Prostate gland (tissue), 2 donors: Measurements from ENCODE around the gene STXBP5L. TPM values are rescaled to one million over a fixed set of nuclear protein-coding genes. Genes with fewer than 3 reads are reported as not detected.
A peak's percentile ranks its signal among the peaks of the same experiment; 100 is the strongest.
"Not testable (repeated sequence)": the region's sequence is repeated elsewhere in the genome, so short reads cannot be mapped to it uniquely, and the experiment has no call there.

Experiments
- DNase-seq: peaks from one replicate; pipeline ENCODE4 v3.0.0-alpha.2; 2019; ENCODE audit warnings: low spot score
- H3K27ac ChIP-seq, 2 donors: fragments of 200-600 bp; sonication (generic); 2 replicates each; pipeline ENCODE4 v1.5.1; 2017 to 2019
- H3K27me3 ChIP-seq: fragments of 200-600 bp; sonication (generic); replicated peaks from 2 replicates; pipeline ENCODE4 v1.5.1; 2019; ENCODE audit not compliant: insufficient read depth
- H3K36me3 ChIP-seq, 2 donors: fragments of 200-600 bp; sonication (generic); 1 replicate in 1 of 2; 2 replicates in 1 of 2; pipeline versions ENCODE4 v1.5.1 to v1.8.1; 2017 to 2019
- H3K4me1 ChIP-seq: fragments of 200-600 bp; sonication (generic); replicated peaks from 2 replicates; pipeline ENCODE4 v1.5.1; 2019
- H3K4me3 ChIP-seq, 2 donors: fragments of 200-600 bp; sonication (generic); 2 replicates each; pipeline ENCODE4 v1.5.1; 2017 to 2019
- H3K9me3 ChIP-seq: fragments of 200-600 bp; sonication (generic); 2 replicates; pipeline ENCODE4 v1.5.1; 2017
- POLR2A ChIP-seq: fragments of 450-650 bp; IDR thresholded peaks from one replicate; pipeline ENCODE4 v1.6.1; 2016; ENCODE audit warnings: antibody characterized with exemption, mild to moderate bottlenecking
- POLR2AphosphoS5 ChIP-seq: sonication (generic); formaldehyde crosslinking; IDR thresholded peaks from one replicate; pipeline ENCODE4 v1.6.1; 2017; ENCODE audit warnings: antibody characterized with exemption
- WGBS: methylation state at CpG from one replicate; pipeline ENCODE4 v1.1.5; 2018; 5-methylcytosine and 5-hydroxymethylcytosine counted together
- intact Hi-C: fragments of 100-400 bp; cut with DNase I; formaldehyde crosslinking; loops from one replicate; pipeline ENCODE4 v1.14.2; 2022
- total RNA-seq, 2 donors: library from RNA; depleted of rRNA; stranded (reverse); fragments of >200 nt; gene quantifications; one replicate each; pipeline ENCODE4 v1.1.0, GENCODE V29; 2016
- TF ChIP-seq, protein P1 (sequence below), 4 experiments: fragments of 200-600 bp in 2 of 4; fragments of 450-650 bp in 2 of 4; sonication (generic) in 2 of 4; IDR thresholded peaks; 1 replicate in 3 of 4; 2 replicates in 1 of 4; pipeline ENCODE4 v1.5.1; 2016 to 2019; ENCODE audit warnings: antibody characterized with exemption in 4 of 4, mild to moderate bottlenecking in 2 of 4, moderate library complexity in 2 of 4

Gene STXBP5L
- total RNA-seq, 2 donors from 2014 or later, result 2.6 to 4.8 TPM

DNA sequence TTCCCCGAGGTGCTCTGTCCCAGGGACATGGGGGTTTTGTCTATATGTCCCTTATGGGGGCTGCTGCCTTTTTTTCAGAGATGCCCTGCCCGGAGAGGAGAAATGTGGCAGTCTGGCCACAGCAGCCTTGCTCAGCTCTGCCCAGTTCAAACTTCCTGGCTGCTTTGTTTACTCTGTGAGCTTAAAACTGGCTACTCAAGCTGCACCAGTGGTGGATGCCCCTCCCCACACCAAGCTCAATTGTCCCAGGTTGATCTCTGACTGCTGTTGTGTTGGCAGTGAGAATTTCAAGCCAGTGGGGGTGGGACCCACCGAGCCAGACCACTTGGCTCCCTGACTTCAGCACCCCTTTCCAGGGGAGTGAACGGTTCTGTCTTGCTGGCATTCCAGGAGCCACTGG lies 188.9 kb downstream of the STXBP5L start:
- Histone ChIP-seq H3K27me3 (no peaks in the 10 kb centered on the region), H3K9me3 (no peaks in the 10 kb centered on the region), H3K4me3 (no peak overlapping the region), H3K4me1 (no peaks in the 10 kb centered on the region), H3K36me3 (no peaks in the 10 kb centered on the region), H3K27ac (no peak overlapping the region)
- intact Hi-C loops, result no loop called here
- TF ChIP-seq, protein P1, sequence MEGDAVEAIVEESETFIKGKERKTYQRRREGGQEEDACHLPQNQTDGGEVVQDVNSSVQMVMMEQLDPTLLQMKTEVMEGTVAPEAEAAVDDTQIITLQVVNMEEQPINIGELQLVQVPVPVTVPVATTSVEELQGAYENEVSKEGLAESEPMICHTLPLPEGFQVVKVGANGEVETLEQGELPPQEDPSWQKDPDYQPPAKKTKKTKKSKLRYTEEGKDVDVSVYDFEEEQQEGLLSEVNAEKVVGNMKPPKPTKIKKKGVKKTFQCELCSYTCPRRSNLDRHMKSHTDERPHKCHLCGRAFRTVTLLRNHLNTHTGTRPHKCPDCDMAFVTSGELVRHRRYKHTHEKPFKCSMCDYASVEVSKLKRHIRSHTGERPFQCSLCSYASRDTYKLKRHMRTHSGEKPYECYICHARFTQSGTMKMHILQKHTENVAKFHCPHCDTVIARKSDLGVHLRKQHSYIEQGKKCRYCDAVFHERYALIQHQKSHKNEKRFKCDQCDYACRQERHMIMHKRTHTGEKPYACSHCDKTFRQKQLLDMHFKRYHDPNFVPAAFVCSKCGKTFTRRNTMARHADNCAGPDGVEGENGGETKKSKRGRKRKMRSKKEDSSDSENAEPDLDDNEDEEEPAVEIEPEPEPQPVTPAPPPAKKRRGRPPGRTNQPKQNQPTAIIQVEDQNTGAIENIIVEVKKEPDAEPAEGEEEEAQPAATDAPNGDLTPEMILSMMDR (IDR thresholded peaks at IDR 0.05), result no peak
- peak; percentile 13 for TF ChIP-seq POLR2AphosphoS5
- WGBS, result 37% methylated on average over 4 of the region's 4 CpGs
- peak; percentile 18 for DNase-seq

DNA sequence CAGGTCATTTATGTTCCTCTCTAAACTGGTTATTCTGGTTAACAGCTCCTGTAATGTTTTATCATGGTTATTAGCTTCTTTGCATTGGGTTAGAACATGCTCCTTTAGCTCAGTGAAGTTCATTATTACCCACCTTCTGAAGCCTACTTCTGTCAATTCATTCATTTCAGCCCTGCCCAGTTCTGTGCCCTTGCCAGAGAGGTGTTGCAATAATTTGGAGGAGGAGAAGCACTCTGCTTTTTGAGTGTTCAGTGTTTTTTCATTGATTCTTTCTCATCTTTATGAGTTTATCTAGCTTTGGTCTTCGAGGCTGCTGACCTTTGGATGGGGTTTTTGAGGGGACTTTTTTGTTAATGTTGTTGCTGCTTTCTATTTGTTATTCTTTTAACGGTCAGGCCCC lies 203.1 kb downstream of the STXBP5L start:
- H3K9me3 ChIP-seq, H3K27me3 ChIP-seq, intact Hi-C loops, H3K4me1 ChIP-seq, H3K4me3 ChIP-seq, DNase-seq, H3K36me3 ChIP-seq, H3K27ac ChIP-seq: not testable (repeated sequence)
- 39% methylated on average over 2 of the region's 2 CpGs for WGBS

DNA sequence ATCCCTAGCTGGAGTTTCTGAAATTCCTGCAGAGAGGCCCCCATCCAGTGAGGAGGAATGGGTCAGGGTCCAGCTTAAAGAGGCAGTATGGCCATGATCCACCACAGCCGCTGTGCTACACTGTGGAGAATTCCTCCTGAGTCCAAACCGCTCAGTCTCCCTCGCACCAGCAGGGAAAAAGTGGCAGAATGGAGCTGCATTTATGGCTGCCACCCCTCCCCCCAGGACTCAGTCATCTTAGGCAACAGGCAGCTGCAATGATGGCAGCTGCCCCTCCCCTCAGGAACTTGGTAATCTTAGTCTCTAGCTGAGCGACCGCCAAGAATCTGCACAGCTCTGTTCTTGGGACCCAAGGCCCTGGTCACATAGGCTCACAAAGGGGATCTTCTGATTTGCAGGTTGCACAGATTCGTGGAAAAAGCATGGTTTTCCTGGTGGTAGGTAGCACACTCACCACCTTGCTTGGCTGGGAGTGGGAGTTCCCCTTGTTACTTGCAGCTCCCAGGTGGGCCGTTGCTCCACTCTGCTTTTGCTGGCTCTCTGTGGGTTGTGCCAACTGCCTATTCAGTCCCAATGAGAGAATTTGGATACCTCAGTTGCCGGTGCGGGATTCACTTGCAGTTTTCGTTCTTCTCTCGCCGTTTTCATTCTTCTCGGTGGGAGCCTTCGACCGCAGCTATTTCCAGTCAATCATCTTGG lies 204.1 kb downstream of the STXBP5L start:
- intact Hi-C loops, result no loop called here
- TF ChIP-seq POLR2AphosphoS5 (no peak), POLR2A (no peak)
- TF ChIP-seq, protein P1 (IDR thresholded peaks at IDR 0.05), result no peak
- Histone ChIP-seq H3K36me3 (no peaks in the 10 kb centered on the region), H3K9me3 (no peaks in the 10 kb centered on the region), H3K4me1 (no peaks in the 10 kb centered on the region), H3K27me3 (no peaks in the 10 kb centered on the region), H3K27ac (no peak overlapping the region), H3K4me3 (no peak overlapping the region)
- 76% methylated on average over 15 of the region's 15 CpGs for WGBS
- DNase-seq, result no peak

DNA sequence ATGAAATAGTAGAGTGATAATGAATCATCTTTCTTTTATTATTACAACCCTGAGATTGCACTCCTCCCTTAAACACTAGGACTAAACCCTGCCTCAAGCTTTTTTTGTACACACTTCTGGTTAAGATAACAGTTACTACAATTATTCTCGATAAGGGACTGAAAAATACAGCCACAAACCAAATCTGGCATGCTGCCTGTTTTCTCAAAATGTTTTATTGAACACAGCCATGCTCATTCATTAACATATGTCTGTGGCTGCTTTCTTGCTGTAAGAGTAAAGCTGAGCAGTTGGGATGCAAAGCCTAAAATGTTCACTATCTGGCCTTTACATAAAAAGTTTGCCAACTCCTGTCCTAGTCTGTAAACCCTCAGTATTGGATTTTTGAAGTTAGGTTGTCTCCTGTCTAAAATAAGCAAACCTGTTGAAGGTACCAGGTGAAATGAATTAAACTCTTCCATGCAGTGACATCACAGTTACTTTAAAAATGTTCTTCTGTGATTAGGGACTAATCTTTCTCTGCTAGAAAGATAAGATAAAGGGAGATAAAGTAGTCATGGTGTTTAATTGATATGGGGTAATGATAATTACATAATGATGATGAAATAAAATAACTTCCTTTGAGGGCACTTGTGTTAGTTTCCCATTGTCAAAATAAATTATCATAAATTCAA lies 218.2 kb downstream of the STXBP5L start:
- no peak for DNase-seq
- TF ChIP-seq POLR2A (no peak), POLR2AphosphoS5 (no peak)
- TF ChIP-seq, protein P1 (IDR thresholded peaks at IDR 0.05), result no peak
- H3K4me3 ChIP-seq, result no peak overlapping the region
- no peaks in the 10 kb centered on the region for H3K4me1 ChIP-seq
- no peak overlapping the region for H3K27ac ChIP-seq
- WGBS, result 46% methylated on average over 1 of the region's 1 CpG
- intact Hi-C loops, result no loop called here
- no peaks in the 10 kb centered on the region for H3K27me3 ChIP-seq
- H3K36me3 ChIP-seq, result no peaks in the 10 kb centered on the region
- no peaks in the 10 kb centered on the region for H3K9me3 ChIP-seq

DNA sequence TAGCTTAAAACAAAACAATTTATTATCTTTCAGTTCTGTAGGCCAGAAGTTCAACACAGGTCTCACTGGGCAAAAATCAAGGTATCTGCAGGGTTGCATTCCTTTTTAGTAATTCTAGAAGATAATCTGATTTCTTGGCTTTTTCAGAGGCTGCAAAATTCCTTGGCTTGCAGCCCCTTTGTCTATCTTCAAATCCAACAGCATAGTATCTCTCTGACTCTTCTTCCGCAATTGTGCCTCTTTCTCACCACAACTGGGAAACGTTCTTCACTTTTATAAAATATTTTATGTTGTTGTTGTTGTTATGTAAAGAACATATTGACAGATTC lies 218.7 kb downstream of the STXBP5L start:
- 79% methylated on average over 2 of the region's 2 CpGs for WGBS
- TF ChIP-seq POLR2A, result no peak
- no peak for TF ChIP-seq POLR2AphosphoS5
- Histone ChIP-seq H3K4me3 (no peak overlapping the region), H3K9me3 (no peaks in the 10 kb centered on the region), H3K27ac (no peak overlapping the region), H3K4me1 (no peaks in the 10 kb centered on the region), H3K27me3 (no peaks in the 10 kb centered on the region), H3K36me3 (no peaks in the 10 kb centered on the region)
- intact Hi-C loops, result no loop called here
- no peak for DNase-seq

DNA sequence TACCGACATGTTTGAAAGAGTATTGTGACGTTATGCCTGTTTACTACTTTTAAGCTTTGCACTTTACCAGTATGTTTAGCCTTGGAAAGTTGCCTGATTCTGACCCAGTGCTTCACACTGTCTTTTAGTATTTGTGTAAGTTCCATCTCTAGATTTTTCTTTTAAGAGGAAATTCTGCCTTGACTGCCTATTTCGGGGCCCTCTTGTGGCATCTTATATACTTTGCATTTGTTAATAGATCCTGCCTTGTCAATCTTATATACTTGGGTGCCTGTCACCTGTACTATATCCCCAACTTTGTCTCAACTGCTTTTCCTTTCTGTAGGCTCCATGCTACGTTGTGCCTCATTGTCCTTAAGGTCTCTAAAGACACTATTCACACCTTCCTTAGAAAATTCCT lies 244.6 kb downstream of the STXBP5L start:
- 47% methylated on average over 4 of the region's 4 CpGs for WGBS
- Histone ChIP-seq H3K9me3 (no peaks in the 10 kb centered on the region), H3K4me1 (no peaks in the 10 kb centered on the region), H3K4me3 (no peak overlapping the region), H3K36me3 (no peaks in the 10 kb centered on the region), H3K27me3 (no peaks in the 10 kb centered on the region), H3K27ac (no peak overlapping the region)
- no peak for DNase-seq
- TF ChIP-seq POLR2A (no peak), POLR2AphosphoS5 (no peak)
- TF ChIP-seq, protein P1 (IDR thresholded peaks at IDR 0.05), result peak in 2 of 4 experiments; percentile 14 to 25
- intact Hi-C loops, result no loop called here
